Measurements from ENCODE around the gene IGF2BP2. TPM values are rescaled to one million over a fixed set of nuclear protein-coding genes. Genes with fewer than 3 reads are reported as not detected.

IGF2BP2 gene
- total RNA-seq, 1 donor, result 67.8 TPM

DNA sequence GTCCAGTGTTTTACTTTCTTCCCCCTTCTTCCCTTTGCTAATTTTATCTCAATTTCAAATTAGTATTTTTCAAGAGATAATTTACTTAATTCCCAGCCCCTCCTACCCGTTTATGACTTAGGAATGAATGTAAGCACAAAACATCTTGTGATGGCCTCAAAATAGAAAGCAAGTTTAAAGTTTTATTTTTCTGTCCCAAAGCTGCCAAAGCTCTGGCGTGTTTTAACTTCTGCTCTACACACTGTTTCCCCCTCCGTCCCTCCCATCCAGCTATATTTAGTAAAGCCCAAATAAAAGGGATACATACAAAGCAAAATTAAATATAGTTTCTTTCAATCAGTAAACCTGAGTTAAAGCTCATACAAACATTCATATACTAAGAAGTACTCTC, 59.9 kb downstream of the IGF2BP2 start:
- TF ChIP-seq, protein P1, sequence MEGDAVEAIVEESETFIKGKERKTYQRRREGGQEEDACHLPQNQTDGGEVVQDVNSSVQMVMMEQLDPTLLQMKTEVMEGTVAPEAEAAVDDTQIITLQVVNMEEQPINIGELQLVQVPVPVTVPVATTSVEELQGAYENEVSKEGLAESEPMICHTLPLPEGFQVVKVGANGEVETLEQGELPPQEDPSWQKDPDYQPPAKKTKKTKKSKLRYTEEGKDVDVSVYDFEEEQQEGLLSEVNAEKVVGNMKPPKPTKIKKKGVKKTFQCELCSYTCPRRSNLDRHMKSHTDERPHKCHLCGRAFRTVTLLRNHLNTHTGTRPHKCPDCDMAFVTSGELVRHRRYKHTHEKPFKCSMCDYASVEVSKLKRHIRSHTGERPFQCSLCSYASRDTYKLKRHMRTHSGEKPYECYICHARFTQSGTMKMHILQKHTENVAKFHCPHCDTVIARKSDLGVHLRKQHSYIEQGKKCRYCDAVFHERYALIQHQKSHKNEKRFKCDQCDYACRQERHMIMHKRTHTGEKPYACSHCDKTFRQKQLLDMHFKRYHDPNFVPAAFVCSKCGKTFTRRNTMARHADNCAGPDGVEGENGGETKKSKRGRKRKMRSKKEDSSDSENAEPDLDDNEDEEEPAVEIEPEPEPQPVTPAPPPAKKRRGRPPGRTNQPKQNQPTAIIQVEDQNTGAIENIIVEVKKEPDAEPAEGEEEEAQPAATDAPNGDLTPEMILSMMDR (IDR thresholded peaks at IDR 0.05; ENCODE audit: insufficient read depth, low read depth, low read length), result no peak
- peak; percentile 66 for DNase-seq (ENCODE audit: low read depth)
- H3K4me3 ChIP-seq (ENCODE audit: low read depth, low read length), result no peak overlapping the region

DNA sequence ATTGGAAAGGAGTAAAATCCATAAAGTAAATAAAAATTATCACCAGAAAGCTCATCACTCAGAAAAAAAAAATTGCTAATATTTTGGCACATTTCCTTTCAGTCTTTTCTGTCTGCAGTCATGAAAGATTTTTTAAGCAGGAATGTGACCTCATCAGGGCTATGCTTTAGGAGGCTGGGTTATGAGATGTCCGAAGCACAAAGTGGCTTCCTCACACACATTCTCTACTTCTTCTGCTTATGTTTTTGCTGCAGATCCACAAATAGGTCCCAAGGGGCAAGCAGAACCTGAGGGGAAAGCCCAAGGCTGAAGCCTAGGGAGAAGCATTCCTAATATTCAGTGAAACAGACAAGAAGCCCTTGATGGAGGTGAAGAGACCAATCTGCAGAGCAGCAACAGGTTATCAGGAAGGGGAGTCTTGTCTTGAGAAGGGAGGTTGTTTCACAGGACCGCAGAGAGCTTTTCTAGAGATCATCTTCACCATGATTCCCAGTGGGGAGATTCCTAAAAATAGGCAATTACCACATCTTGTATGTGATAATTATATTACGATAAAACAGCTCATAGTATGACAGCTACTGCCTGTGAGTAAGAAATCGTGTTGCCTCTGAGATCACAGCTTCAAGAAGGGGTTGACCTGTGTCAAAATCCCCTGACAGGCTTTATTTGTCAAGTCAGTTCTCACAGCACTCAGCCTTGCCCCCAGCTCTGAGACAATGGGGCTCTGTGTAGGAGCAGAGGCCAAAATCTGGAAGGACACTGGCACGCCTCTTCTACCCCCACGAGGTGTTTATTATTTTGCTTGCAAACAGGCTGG, 60.5 kb downstream of the IGF2BP2 start:
- TF ChIP-seq, protein P1 (IDR thresholded peaks at IDR 0.05; ENCODE audit: insufficient read depth, low read depth, low read length), result no peak
- DNase-seq (ENCODE audit: low read depth), result peak; percentile 72
- no peak overlapping the region for H3K4me3 ChIP-seq (ENCODE audit: low read depth, low read length)

DNA sequence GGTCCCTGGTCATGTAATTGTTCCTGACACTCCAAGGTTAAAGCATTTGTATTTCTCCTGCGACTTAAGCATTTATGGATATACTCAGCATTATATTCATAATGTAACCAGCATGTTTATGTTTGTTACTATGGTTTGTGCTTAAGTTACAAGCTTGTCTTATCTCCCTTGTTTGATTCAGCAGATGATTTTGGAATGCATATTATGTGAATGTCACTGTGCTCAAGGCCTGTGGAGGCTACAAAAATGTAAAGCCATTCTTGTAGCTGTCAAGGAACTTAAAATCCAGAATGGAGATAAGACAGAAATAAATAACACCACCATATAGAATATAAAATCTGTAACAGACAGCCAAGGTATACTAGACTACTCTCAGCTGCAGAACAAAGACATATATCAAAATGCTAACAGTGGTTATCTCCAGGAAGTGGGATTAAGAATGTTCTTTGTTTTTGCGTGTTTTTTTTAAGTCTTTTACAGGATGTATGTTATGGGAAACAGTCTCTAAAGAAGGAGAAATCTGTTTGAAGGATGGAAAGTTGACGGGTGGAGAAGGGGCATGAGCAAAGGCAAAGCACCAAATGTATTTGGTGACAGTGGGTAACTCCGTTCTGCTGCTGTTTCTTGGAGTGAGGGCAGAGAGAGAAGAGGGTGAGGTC, 61.4 kb downstream of the IGF2BP2 start:
- DNase-seq (ENCODE audit: low read depth), result peak; percentile 44
- TF ChIP-seq, protein P1 (IDR thresholded peaks at IDR 0.05; ENCODE audit: insufficient read depth, low read depth, low read length), result no peak
- no peak overlapping the region for H3K4me3 ChIP-seq (ENCODE audit: low read depth, low read length)

DNA sequence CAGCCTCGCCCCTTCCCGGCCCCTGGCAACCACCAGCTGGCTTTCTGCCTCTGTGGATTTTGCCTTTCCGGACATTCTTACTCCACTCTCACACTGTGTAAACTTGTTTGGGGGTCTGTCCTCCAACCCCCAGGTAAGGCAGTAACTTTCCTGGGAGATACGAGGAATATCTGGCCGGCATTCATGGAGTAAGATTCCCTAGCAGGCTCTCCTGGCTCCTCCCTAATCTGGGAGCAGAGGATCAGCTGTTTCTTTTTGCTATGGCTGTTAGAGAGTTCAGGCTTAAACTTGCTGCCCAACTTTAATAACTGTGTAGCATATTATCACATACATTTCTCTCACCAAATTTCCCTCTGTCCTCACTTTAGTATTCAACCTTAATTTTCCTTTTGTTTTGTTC, 64.3 kb downstream of the IGF2BP2 start:
- H3K4me3 ChIP-seq (ENCODE audit: low read depth, low read length), result peak overlapping the region; percentile 44
- no peak for DNase-seq (ENCODE audit: low read depth)
- TF ChIP-seq, protein P1 (IDR thresholded peaks at IDR 0.05; ENCODE audit: insufficient read depth, low read depth, low read length), result no peak

DNA sequence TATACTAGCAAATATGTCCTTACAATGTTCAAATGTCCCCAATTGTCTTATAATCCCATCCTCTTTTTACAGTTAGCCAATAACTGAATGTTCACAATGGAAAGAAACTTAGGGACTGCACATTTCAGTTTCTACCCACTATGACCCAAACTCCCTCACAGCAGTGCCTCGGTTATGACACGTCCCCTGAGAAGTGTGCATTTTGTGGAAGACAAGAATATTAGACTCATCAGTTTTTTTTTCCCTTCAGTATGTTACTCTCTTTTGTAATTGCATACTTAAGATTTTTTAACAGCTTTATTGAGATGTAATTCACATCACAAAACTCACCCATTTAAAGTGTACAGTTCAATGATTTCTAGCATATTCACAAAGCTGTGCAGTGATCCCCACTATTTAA, 64.8 kb downstream of the IGF2BP2 start:
- no peak overlapping the region for H3K4me3 ChIP-seq (ENCODE audit: low read depth, low read length)
- no peak for DNase-seq (ENCODE audit: low read depth)
- TF ChIP-seq, protein P1 (IDR thresholded peaks at IDR 0.05; ENCODE audit: insufficient read depth, low read depth, low read length), result no peak

DNA sequence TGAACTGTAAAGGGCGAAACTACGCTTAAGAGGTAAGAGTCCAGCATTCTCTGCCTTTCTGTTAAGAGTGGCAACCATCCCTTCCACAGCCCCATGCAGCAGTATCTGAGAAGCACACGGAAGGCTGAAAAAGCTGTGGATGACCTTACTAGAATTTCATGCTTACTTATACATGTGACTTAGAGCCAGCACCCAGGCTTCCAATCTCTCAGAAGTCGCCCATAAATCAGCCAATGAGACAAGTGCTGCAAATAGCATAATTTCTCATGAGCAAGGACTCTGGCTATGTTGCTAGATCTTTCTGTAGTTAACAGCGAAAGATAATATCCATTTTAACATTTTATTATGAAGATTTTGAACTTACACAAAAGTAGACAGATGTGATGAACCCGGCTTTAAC, 65.3 kb downstream of the IGF2BP2 start:
- TF ChIP-seq, protein P1 (IDR thresholded peaks at IDR 0.05; ENCODE audit: insufficient read depth, low read depth, low read length), result no peak
- DNase-seq (ENCODE audit: low read depth), result no peak
- no peak overlapping the region for H3K4me3 ChIP-seq (ENCODE audit: low read depth, low read length)
